ENCODE measurements around the gene ETNK1.

ETNK1 gene

GRCh38 chr12:22683131-22683530 is 58.2 kb downstream of the ETNK1 start:
- TF ChIP-seq CTCF (IDR thresholded peaks at IDR 0.05; ENCODE audit: low read depth, low read length) = no peak
- TF ChIP-seq POLR2A (IDR thresholded peaks at IDR 0.05; ENCODE audit: extremely low read depth, insufficient read length) = no peak
- TF ChIP-seq MAX (IDR thresholded peaks at IDR 0.05; ENCODE audit: low read depth, low read length) = no peak
- TF ChIP-seq MYC (IDR thresholded peaks at IDR 0.05; ENCODE audit: low read depth, low read length) = no peak
- no peak overlapping the region for H3K4me3 ChIP-seq (ENCODE audit: low read depth, low read length)
- DNase-seq (ENCODE audit: low read depth) = no peak

- no peak for TF ChIP-seq MYC (IDR thresholded peaks at IDR 0.05; ENCODE audit: low read depth, low read length)
- no peak for TF ChIP-seq POLR2A (IDR thresholded peaks at IDR 0.05; ENCODE audit: extremely low read depth, insufficient read length)
- no peak for TF ChIP-seq MAX (IDR thresholded peaks at IDR 0.05; ENCODE audit: low read depth, low read length)
- peak; percentile 76 for TF ChIP-seq CTCF (IDR thresholded peaks at IDR 0.05; ENCODE audit: low read depth, low read length)
- peak; percentile 84 for DNase-seq (ENCODE audit: low read depth)
- no peak overlapping the region for H3K4me3 ChIP-seq (ENCODE audit: low read depth, low read length)
Observed at GRCh38 chr12:22684140-22685118, 59.5 kb downstream of the ETNK1 start.

- TF ChIP-seq CTCF (IDR thresholded peaks at IDR 0.05; ENCODE audit: low read depth, low read length) = no peak
- TF ChIP-seq POLR2A (IDR thresholded peaks at IDR 0.05; ENCODE audit: extremely low read depth, insufficient read length) = no peak
- no peak for TF ChIP-seq MYC (IDR thresholded peaks at IDR 0.05; ENCODE audit: low read depth, low read length)
- TF ChIP-seq MAX (IDR thresholded peaks at IDR 0.05; ENCODE audit: low read depth, low read length) = no peak
- no peak for DNase-seq (ENCODE audit: low read depth)
- H3K4me3 ChIP-seq (ENCODE audit: low read depth, low read length) = no peak overlapping the region
Observed at GRCh38 chr12:22686193-22686592, 61.2 kb downstream of the ETNK1 start.

GRCh38 chr12:22687361-22688076 is 62.5 kb downstream of the ETNK1 start:
- peak; percentile 85 for DNase-seq (ENCODE audit: low read depth)
- H3K4me3 ChIP-seq (ENCODE audit: low read depth, low read length) = no peak overlapping the region
- TF ChIP-seq POLR2A (IDR thresholded peaks at IDR 0.05; ENCODE audit: extremely low read depth, insufficient read length) (no peak), MAX (IDR thresholded peaks at IDR 0.05; ENCODE audit: low read depth, low read length) (no peak), CTCF (IDR thresholded peaks at IDR 0.05; ENCODE audit: low read depth, low read length) (no peak), MYC (IDR thresholded peaks at IDR 0.05; ENCODE audit: low read depth, low read length) (no peak)

GRCh38 chr12:22689876-22690275 is 64.9 kb downstream of the ETNK1 start:
- TF ChIP-seq MYC (IDR thresholded peaks at IDR 0.05; ENCODE audit: low read depth, low read length) = no peak
- no peak for TF ChIP-seq CTCF (IDR thresholded peaks at IDR 0.05; ENCODE audit: low read depth, low read length)
- TF ChIP-seq POLR2A (IDR thresholded peaks at IDR 0.05; ENCODE audit: extremely low read depth, insufficient read length) = no peak
- TF ChIP-seq MAX (IDR thresholded peaks at IDR 0.05; ENCODE audit: low read depth, low read length) = no peak
- H3K4me3 ChIP-seq (ENCODE audit: low read depth, low read length) = no peak overlapping the region
- peak; percentile 37 for DNase-seq (ENCODE audit: low read depth)

Measured in NB4 (cell line).